ENCODE measurements around the gene ANKRD34A. TPM values are rescaled to one million over a fixed set of nuclear protein-coding genes. Genes with fewer than 3 reads are reported as not detected.
A peak's percentile ranks its signal among the peaks of the same experiment; 100 is the strongest.

Gene ANKRD34A
- total and polyA plus RNA-seq, 3 donors from 2014 or later, result 0.31 to 0.51 (median 0.43) TPM

GRCh38 chr1:145994391-145995120 is 30.2 kb upstream of the ANKRD34A start:
- Histone ChIP-seq H3K27ac (peak overlapping the region; percentile 95 to 98), H3K27me3 (no peaks in the 10 kb centered on the region), H3K4me1 (peaks cover 19% of the 10 kb centered on the region), H3K36me3 (ENCODE audit: low read depth, missing control alignments) (no peaks in the 10 kb centered on the region), H3K9me3 (no peaks in the 10 kb centered on the region), H3K4me3 (peak overlapping the region; percentile 82 to 91)
- intact Hi-C loops (cut with DNase I; ENCODE audit: low total_unique reads), result no loop called here
- DNase-seq, result no peak
- 55 to 70% methylated on average over 10 of the region's 10 CpGs for WGBS, 2 donors
- TF ChIP-seq POLR2A (IDR thresholded peaks at IDR 0.05), result no peak
- TF ChIP-seq, protein P1, sequence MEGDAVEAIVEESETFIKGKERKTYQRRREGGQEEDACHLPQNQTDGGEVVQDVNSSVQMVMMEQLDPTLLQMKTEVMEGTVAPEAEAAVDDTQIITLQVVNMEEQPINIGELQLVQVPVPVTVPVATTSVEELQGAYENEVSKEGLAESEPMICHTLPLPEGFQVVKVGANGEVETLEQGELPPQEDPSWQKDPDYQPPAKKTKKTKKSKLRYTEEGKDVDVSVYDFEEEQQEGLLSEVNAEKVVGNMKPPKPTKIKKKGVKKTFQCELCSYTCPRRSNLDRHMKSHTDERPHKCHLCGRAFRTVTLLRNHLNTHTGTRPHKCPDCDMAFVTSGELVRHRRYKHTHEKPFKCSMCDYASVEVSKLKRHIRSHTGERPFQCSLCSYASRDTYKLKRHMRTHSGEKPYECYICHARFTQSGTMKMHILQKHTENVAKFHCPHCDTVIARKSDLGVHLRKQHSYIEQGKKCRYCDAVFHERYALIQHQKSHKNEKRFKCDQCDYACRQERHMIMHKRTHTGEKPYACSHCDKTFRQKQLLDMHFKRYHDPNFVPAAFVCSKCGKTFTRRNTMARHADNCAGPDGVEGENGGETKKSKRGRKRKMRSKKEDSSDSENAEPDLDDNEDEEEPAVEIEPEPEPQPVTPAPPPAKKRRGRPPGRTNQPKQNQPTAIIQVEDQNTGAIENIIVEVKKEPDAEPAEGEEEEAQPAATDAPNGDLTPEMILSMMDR (IDR thresholded peaks at IDR 0.05), result no peak

GRCh38 chr1:145993618-145994390 is 29.4 kb upstream of the ANKRD34A start:
- TF ChIP-seq POLR2A (IDR thresholded peaks at IDR 0.05), result no peak
- TF ChIP-seq, protein P1 (IDR thresholded peaks at IDR 0.05), result no peak
- Histone ChIP-seq H3K4me3 (peak overlapping the region; percentile 82 to 91), H3K27me3 (no peaks in the 10 kb centered on the region), H3K27ac (peak overlapping the region; percentile 95 to 98), H3K9me3 (no peaks in the 10 kb centered on the region), H3K36me3 (ENCODE audit: low read depth, missing control alignments) (no peaks in the 10 kb centered on the region), H3K4me1 (peaks cover 12% of the 10 kb centered on the region)
- no peak for DNase-seq
- WGBS, 2 donors, result 67 to 73% methylated on average over 6 of the region's 6 CpGs
- intact Hi-C loops (cut with DNase I; ENCODE audit: low total_unique reads), result no loop called here

- Histone ChIP-seq H3K36me3 (ENCODE audit: low read depth, missing control alignments) (no peaks in the 10 kb centered on the region), H3K4me1 (peaks cover 6% of the 10 kb centered on the region), H3K27ac (peak overlapping the region; percentile 95 to 98), H3K9me3 (no peaks in the 10 kb centered on the region), H3K4me3 (peak overlapping the region; percentile 82 to 91), H3K27me3 (no peaks in the 10 kb centered on the region)
- TF ChIP-seq, protein P1 (IDR thresholded peaks at IDR 0.05), result no peak
- no peak for TF ChIP-seq POLR2A (IDR thresholded peaks at IDR 0.05)
- 68 to 72% methylated on average over 5 of the region's 5 CpGs for WGBS, 2 donors
- no peak for DNase-seq
- intact Hi-C loops (cut with DNase I; ENCODE audit: low total_unique reads), result no loop called here
Observed at GRCh38 chr1:145992958-145993617, 28.7 kb upstream of the ANKRD34A start.

- Histone ChIP-seq H3K36me3 (ENCODE audit: low read depth, missing control alignments) (no peaks in the 10 kb centered on the region), H3K4me3 (peak overlapping the region; percentile 82 to 91), H3K27ac (peak overlapping the region; percentile 95 to 98), H3K4me1 (peaks cover 3% of the 10 kb centered on the region), H3K27me3 (no peaks in the 10 kb centered on the region), H3K9me3 (no peaks in the 10 kb centered on the region)
- no peak for TF ChIP-seq POLR2A (IDR thresholded peaks at IDR 0.05)
- TF ChIP-seq, protein P1 (IDR thresholded peaks at IDR 0.05), result no peak
- DNase-seq, result no peak
- WGBS, 2 donors, result 88 to 100% methylated on average over 1 of the region's 1 CpG
- intact Hi-C loops (cut with DNase I; ENCODE audit: low total_unique reads), result no loop called here
Observed at GRCh38 chr1:145992502-145992936, 28.1 kb upstream of the ANKRD34A start.
